ENCODE results near the gene PCTP.

The PCTP gene

DNA sequence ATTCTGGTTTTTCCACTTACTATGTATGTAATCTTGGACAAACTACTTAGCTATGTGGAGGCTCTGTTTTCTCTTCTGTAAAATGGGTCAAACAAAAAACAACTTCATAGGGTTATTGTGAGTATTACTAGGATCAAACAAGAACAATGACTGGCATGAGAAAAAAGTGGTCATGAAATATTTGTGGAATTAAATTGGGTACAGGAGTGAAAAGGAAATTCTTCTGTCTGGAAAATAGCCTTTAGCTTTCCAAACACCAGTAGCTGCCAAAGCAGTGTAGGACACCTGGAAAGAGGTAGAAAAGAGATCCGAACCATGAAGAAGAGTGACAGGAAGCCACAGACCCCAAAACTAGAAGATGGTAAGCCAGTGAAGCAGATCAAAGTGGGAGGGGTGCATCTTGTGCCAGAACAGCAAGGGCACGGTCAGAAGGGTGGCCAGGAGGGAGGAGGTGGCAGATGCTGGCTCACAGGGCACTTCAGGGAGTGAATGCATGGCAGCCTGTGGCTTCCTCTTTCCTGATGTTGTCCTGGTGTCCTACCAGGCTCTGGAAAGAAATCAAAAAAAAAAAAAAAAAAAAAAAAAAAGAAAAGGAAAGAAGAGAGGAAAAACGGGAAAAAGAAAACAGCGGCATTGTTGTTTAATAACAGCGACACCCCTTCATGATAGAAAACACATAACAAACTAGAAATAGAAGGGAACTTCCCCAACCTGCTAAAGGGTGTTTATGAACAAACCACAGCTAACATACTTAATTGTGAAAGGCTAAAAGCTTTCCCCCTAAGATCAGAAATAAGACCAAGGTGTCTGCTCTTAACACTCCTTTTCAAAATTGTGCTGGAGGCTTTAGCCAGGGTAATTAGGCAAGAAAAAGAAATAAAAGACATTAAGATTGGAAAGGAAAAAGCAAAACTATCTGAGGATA is 67.9 kb downstream of the PCTP start:
- Mint-ChIP-seq H3K27ac (no peak overlapping the region), H3K4me3 (no peak overlapping the region), H3K4me1 (ENCODE audit: low read depth) (no peaks in the 10 kb centered on the region), H3K9me3 (peaks cover 6% of the 10 kb centered on the region), H3K27me3 (ENCODE audit: low read depth) (peaks cover 17% of the 10 kb centered on the region), H3K36me3 (ENCODE audit: low read depth) (no peaks in the 10 kb centered on the region)

- H3K4me3 Mint-ChIP-seq = no peak overlapping the region
- H3K36me3 Mint-ChIP-seq (ENCODE audit: low read depth) = no peaks in the 10 kb centered on the region
- H3K27ac Mint-ChIP-seq = no peak overlapping the region
- no peaks in the 10 kb centered on the region for H3K4me1 Mint-ChIP-seq (ENCODE audit: low read depth)
- H3K9me3 Mint-ChIP-seq = peaks cover 6% of the 10 kb centered on the region
- peaks cover 18% of the 10 kb centered on the region for H3K27me3 Mint-ChIP-seq (ENCODE audit: low read depth)
These were observed 69.8 kb downstream of the PCTP start for GRCh38 chr17:55820675-55821074.

DNA sequence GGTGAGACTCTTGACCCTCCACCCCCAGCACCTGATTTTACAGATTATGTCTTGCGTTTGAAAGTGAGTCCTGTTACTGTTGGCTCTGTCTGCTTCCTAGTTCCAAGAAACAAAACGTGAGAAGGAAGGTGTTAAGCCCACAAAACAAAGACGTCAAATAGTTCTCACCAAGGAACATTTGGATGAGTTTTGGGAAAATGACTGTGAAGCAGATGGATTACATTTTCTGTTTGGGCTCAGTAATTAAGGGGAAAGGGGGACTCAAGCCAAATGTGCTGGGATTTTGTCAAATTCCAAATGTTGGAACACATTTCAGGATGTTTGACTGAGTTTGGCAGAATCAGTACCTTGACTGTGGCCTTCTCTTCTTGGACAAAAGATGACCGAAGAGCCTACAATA is 71.2 kb downstream of the PCTP start:
- peaks cover 16% of the 10 kb centered on the region for H3K27me3 Mint-ChIP-seq (ENCODE audit: low read depth)
- no peaks in the 10 kb centered on the region for H3K36me3 Mint-ChIP-seq (ENCODE audit: low read depth)
- H3K4me3 Mint-ChIP-seq = no peak overlapping the region
- H3K27ac Mint-ChIP-seq = no peak overlapping the region
- no peaks in the 10 kb centered on the region for H3K4me1 Mint-ChIP-seq (ENCODE audit: low read depth)
- H3K9me3 Mint-ChIP-seq = peaks cover 6% of the 10 kb centered on the region

- Mint-ChIP-seq H3K27me3 (ENCODE audit: low read depth) (peaks cover 7% of the 10 kb centered on the region), H3K27ac (no peak overlapping the region), H3K4me1 (ENCODE audit: low read depth) (no peaks in the 10 kb centered on the region), H3K4me3 (no peak overlapping the region), H3K36me3 (ENCODE audit: low read depth) (no peaks in the 10 kb centered on the region), H3K9me3 (peaks cover 6% of the 10 kb centered on the region)
These were observed 74.4 kb downstream of the PCTP start for GRCh38 chr17:55825213-55825612.

All from T-helper 1 cell treated with Interleukin-12 subunit alpha and Interleukin-12 subunit beta and Interleukin-4 antibody, amounts not matched to agents 30 μg/mL and 1 μg/mL, for 36 hours (primary cell).